Heart left ventricle (tissue), 16 donors: Measurements from ENCODE around the gene LILRB1. TPM values are rescaled to one million over a fixed set of nuclear protein-coding genes. Genes with fewer than 3 reads are reported as not detected.

Experiments
- ATAC-seq, 4 donors: fragments of 200-7000 bp; cut with Tn5 transposase; one replicate each; pipeline ENCODE4 v1.9.1; 2020 to 2022; ENCODE audit warnings: moderate library complexity in 4 of 4, mild to moderate bottlenecking in 3 of 4, moderate number of reproducible peaks in 1 of 4
- DNase-seq, 5 donors: peaks; one replicate each; pipeline ENCODE4 v3.0.0-alpha.2; 2020
- H3K27ac ChIP-seq, 12 donors: fragments of 200-600 bp; sonication (generic) in 4 of 12; one replicate each; pipeline versions ENCODE4 v1.5.0 to v1.8.0; 2016 to 2022; ENCODE audit warnings: mild to moderate bottlenecking in 2 of 12
- H3K27me3 ChIP-seq, 9 donors: fragments of 200-600 bp; sonication (generic) in 2 of 9; one replicate each; pipeline versions ENCODE4 v1.5.1 to v1.8.0; 2016 to 2022; ENCODE audit warnings: mild to moderate bottlenecking in 3 of 9
- H3K36me3 ChIP-seq, 9 donors: fragments of 200-600 bp; sonication (generic) in 2 of 9; one replicate each; pipeline versions ENCODE4 v1.5.0 to v1.8.0; 2018 to 2022; ENCODE audit warnings: mild to moderate bottlenecking in 2 of 9
- H3K4me1 ChIP-seq, 12 donors: fragments of 200-600 bp; sonication (generic) in 4 of 12; one replicate each; pipeline versions ENCODE4 v1.5.0 to v1.8.0; 2016 to 2022; ENCODE audit warnings: mild to moderate bottlenecking in 3 of 12
- H3K4me3 ChIP-seq, 12 donors: fragments of 200-600 bp; sonication (generic) in 4 of 12; one replicate each; pipeline versions ENCODE4 v1.5.0 to v1.8.0; 2017 to 2022; ENCODE audit warnings: mild to moderate bottlenecking in 9 of 12, moderate library complexity in 4 of 12
- H3K9me3 ChIP-seq, 12 donors: fragments of 200-600 bp; sonication (generic) in 4 of 12; one replicate each; pipeline versions ENCODE4 v1.5.0 to v1.8.0; 2016 to 2022; ENCODE audit warnings: mild to moderate bottlenecking in 1 of 12
- POLR2A ChIP-seq, 2 donors: fragments of 450-650 bp; IDR thresholded peaks; one replicate each; pipeline ENCODE4 v1.6.1; 2017; ENCODE audit warnings: antibody characterized with exemption in 2 of 2, mild to moderate bottlenecking in 2 of 2, moderate library complexity in 2 of 2
- WGBS, 4 donors: extraction: QIAGEN DNeasy Blood & Tissue Kit in 2 of 4; methylation state at CpG; one replicate each; pipeline versions ENCODE4 v1.1.5 to v1.1.7; 2013 to 2018; 5-methylcytosine and 5-hydroxymethylcytosine counted together
- intact Hi-C, 10 donors: fragments of 100-400 bp; cut with DNase I; formaldehyde crosslinking; loops; one replicate each; pipeline versions ENCODE4 v1.11.1 to v1.14.2; 2022
- polyA plus RNA-seq, 2 donors: library from polyadenylated mRNA; stranded (reverse); fragments of 200-250 nt; gene quantifications; one replicate each; pipeline ENCODE4 v1.2.3, GENCODE V29; 2013
- total RNA-seq, 9 donors: library from RNA; depleted of rRNA in 2 of 9; stranded (reverse); fragments of >200 nt in 2 of 9; fragmentation: NEBNext Ultra II Directional in 3 of 9; extraction: Animal tissue kit (Norgen Biotek cat#: 25700) in 3 of 9; gene quantifications; one replicate each; pipeline versions ENCODE4 v1.1.0 to v1.2.4, GENCODE V29; 2016 to 2023
- TF ChIP-seq, protein P1 (sequence below), 12 donors: fragments of 200-600 bp; sonication (generic) in 4 of 12; IDR thresholded peaks; one replicate each; pipeline versions ENCODE4 v1.5.0 to v1.8.0; 2018 to 2022; ENCODE audit warnings: antibody characterized with exemption in 12 of 12, mild to moderate bottlenecking in 5 of 12
- donor health status: ischemic (EF 13 %, LVEDD 7.1; RV severe dilation, severe dysfunction).
- donor health status: healthy with polysubstance abuse.
- donor health status: DM: no; HTN: yes; CAD: no.
- donor health status: DM: no; HTN: no; CAD: no.
- donor health status: ischemic (EF 25% LVEDD 6.9; RV normal size, moderate dysfunction).
- donor health status: ischemic (EF 25% LVEDD 5.7; RV mildly dilated, moderate dysfunction).
- donor health status: healthy.
- donor health status: DM: yes; HTN: yes; CAD: no.
- donor health status: ischemic (EF 35%, LVEDD 5.7; RV mildly dilated, moderate dysfunction).
- donor health status: nonischemic (EF 11% LVEDD 7.7; RV severe dilation, severe dysfunction).
- donor health status: DM: yes; HTN: yes; CAD: no.
- donor health status: PGD.
- donor health status: ischemic (EF 29% LVEDD 5.4; RV normal size, mild dysfunction).
- donor health status: nonischemic (EF 23%, LVEDD 6.1; RV moderate dilation, normal function).

The LILRB1 gene
- total and polyA plus RNA-seq, 11 donors = 0.16 to 35.6 (median 1.0) TPM

DNA sequence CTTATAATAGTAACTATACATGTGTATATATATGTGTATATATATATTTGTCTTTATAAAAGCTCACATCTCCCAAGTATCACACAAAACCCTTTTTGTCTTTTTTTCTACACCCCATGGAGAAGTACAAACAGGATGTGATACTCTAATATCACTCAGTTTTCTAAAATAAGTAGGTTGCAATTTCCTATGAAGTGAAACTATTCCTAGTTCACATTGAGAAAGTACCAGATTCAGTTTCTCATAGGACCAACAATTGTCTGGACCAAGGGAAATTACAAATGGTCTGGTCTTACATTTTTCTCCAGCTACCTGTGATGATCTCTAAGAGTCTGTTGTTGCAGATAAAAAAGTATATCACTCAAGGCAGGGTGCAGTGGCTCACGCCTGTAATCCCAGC, 17.9 kb upstream of the LILRB1 start:
- no peaks in the 10 kb centered on the region for H3K27me3 ChIP-seq
- 77 to 91% (median 84%) methylated on average over 1 of the region's 1 CpG for WGBS, 4 donors
- H3K4me3 ChIP-seq = no peak overlapping the region
- DNase-seq (peak in 1 of 5 donors; percentile 2), ATAC-seq (no peak)
- H3K4me1 ChIP-seq = peaks cover 0 to 31% (median 0%) of the 10 kb centered on the region in 12 donors
- no peak overlapping the region for H3K27ac ChIP-seq
- intact Hi-C loops = no loop called here
- no peaks in the 10 kb centered on the region for H3K36me3 ChIP-seq
- H3K9me3 ChIP-seq = peaks cover 0 to 17% (median 0%) of the 10 kb centered on the region in 12 donors
- TF ChIP-seq POLR2A (IDR thresholded peaks at IDR 0.05) = no peak
- TF ChIP-seq, protein P1, sequence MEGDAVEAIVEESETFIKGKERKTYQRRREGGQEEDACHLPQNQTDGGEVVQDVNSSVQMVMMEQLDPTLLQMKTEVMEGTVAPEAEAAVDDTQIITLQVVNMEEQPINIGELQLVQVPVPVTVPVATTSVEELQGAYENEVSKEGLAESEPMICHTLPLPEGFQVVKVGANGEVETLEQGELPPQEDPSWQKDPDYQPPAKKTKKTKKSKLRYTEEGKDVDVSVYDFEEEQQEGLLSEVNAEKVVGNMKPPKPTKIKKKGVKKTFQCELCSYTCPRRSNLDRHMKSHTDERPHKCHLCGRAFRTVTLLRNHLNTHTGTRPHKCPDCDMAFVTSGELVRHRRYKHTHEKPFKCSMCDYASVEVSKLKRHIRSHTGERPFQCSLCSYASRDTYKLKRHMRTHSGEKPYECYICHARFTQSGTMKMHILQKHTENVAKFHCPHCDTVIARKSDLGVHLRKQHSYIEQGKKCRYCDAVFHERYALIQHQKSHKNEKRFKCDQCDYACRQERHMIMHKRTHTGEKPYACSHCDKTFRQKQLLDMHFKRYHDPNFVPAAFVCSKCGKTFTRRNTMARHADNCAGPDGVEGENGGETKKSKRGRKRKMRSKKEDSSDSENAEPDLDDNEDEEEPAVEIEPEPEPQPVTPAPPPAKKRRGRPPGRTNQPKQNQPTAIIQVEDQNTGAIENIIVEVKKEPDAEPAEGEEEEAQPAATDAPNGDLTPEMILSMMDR (IDR thresholded peaks at IDR 0.05) = no peak

DNA sequence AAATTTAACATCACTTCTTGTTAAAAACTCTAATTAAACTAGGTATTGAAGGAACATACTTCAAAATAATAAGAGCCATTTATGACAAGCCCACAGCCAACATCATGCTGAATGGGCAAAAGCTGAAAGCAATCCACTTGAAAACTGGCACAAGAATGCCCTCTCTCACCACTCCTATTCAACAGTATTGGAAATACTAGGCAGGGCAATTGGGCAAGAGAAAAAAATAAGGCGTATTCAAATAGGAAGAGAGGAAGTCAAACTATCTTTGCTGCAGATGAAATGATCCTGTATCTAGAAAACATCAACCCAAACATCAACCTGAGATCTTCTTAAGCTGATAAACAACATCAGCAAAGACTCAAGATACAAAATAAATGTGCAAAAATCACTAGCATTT, 15.6 kb upstream of the LILRB1 start:
- no peaks in the 10 kb centered on the region for H3K27me3 ChIP-seq
- intact Hi-C loops = no loop called here
- no peak for ATAC-seq

DNA sequence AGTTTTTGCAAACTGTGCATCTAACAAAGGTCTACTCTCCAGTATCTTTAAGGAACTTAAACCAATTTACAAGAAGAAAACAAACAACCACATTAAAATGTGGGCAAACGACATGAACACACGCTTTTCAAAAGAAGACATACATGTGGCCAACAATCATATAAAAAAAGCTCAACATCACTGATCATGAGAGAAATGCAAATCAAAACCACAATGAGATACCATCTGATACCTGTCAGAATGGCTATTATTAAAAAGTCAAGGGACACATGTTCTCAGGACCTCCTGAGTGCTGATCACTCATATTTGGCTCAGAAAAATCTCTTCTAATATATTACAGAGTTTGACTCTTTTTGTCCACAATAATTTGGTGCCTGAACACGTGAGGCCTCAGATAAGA, 14.2 kb upstream of the LILRB1 start:
- H3K9me3 ChIP-seq = peaks cover 0 to 11% (median 0%) of the 10 kb centered on the region in 12 donors
- WGBS, 4 donors = 55 to 64% (median 61%) methylated on average over 3 of the region's 3 CpGs
- TF ChIP-seq, protein P1 (IDR thresholded peaks at IDR 0.05) = no peak
- no peak for TF ChIP-seq POLR2A (IDR thresholded peaks at IDR 0.05)
- intact Hi-C loops = no loop called here
- H3K4me3 ChIP-seq = no peak overlapping the region
- ATAC-seq (no peak), DNase-seq (no peak)
- peak overlapping the region in 1 of 12 donors; percentile 72 for H3K27ac ChIP-seq
- peaks cover 0 to 9% (median 0%) of the 10 kb centered on the region in 12 donors for H3K4me1 ChIP-seq
- H3K36me3 ChIP-seq = no peaks in the 10 kb centered on the region
- H3K27me3 ChIP-seq = no peaks in the 10 kb centered on the region

More for the DNA sequence above, 15.6 kb upstream of the LILRB1 start:
- Histone ChIP-seq H3K4me1 (peaks cover 0 to 9% (median 0%) of the 10 kb centered on the region in 12 donors), H3K9me3 (peaks cover 0 to 17% (median 0%) of the 10 kb centered on the region in 12 donors), H3K36me3 (no peaks in the 10 kb centered on the region), H3K27ac (no peak overlapping the region), H3K4me3 (no peak overlapping the region)
- TF ChIP-seq POLR2A (IDR thresholded peaks at IDR 0.05) = no peak
- TF ChIP-seq, protein P1 (IDR thresholded peaks at IDR 0.05) = no peak
- WGBS, 4 donors = 80 to 92% (median 89%) methylated on average over 1 of the region's 1 CpG
- DNase-seq = no peak

DNA sequence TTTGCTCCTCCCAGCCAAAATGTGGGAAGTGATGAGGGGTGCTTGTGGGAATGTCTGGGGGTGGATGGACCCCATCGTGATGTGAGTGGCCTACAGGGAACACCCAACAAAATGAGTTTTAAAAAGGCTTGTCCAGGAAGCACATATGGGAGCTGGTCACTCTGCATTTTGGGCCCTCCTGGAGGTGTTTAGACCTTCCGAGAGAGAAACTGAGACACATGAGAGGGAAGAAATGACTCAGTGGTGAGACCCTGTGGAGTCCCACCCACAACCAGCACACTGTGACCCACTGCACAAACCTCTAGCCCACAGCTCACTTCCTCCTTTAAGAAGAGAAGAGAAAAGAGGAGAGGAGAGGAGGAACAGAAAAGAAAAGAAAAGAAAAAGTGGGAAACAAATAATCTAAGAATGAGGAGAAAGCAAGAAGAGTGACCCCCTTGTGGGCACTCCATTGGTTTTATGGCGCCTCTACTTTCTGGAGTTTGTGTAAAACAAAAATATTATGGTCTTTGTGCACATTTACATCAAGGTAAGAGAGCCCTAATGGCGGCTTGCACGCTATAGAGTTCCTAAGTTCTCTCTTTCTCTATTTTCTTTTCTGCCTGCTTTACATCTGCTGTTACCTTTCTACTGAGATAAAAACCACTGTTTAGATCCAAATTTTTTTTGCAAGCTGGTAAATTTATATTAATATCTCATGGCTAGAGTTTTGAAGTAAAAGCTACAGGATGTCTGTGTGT, 13.3 kb upstream of the LILRB1 start:
- Histone ChIP-seq H3K4me3 (peak overlapping the region in 1 of 12 donors; percentile 33), H3K27me3 (no peaks in the 10 kb centered on the region), H3K27ac (peak overlapping the region in 1 of 12 donors; percentile 72), H3K36me3 (no peaks in the 10 kb centered on the region), H3K9me3 (peaks cover 0 to 11% (median 0%) of the 10 kb centered on the region in 12 donors), H3K4me1 (peaks cover 0 to 9% (median 0%) of the 10 kb centered on the region in 12 donors)
- DNase-seq (no peak), ATAC-seq (no peak)
- intact Hi-C loops = no loop called here
- 40 to 66% (median 56%) methylated on average over 5 of the region's 5 CpGs for WGBS, 4 donors
- TF ChIP-seq, protein P1 (IDR thresholded peaks at IDR 0.05) = no peak
- TF ChIP-seq POLR2A (IDR thresholded peaks at IDR 0.05) = no peak
